Stimulated activated naive CD8-positive, alpha-beta T cell treated with anti-CD3 and anti-CD28 coated beads, Interleukin-15, amount 100 ng/mL, for 72 hours (primary cell): Measurements from ENCODE around the gene LBH.
A peak's percentile ranks its signal among the peaks of the same experiment; 100 is the strongest.

Source experiments
- ATAC-seq: fragments of 150-1000 bp; cut with Tn5 transposase; 2 replicates; pipeline ENCODE4 v1.10.0; 2021; ENCODE audit warnings: mild to moderate bottlenecking, moderate library complexity
- DNase-seq, 2 donors: peaks; one replicate each; pipeline ENCODE4 v3.0.0; 2021 to 2022
- H3K27ac Mint-ChIP-seq, 2 donors: one replicate each; pipeline ENCODE4 v1.8.0; 2022; ENCODE audit warnings: mild to moderate bottlenecking in 2 of 2, mixed read lengths in 2 of 2, moderate library complexity in 2 of 2
- H3K27me3 Mint-ChIP-seq: one replicate; pipeline ENCODE4 v1.8.0; 2022; ENCODE audit warnings: mixed read lengths
- H3K4me1 Mint-ChIP-seq: one replicate; pipeline ENCODE4 v1.8.0; 2022; ENCODE audit warnings: mild to moderate bottlenecking, mixed read lengths
- H3K4me3 Mint-ChIP-seq, 2 donors: one replicate each; pipeline ENCODE4 v1.8.0; 2022; ENCODE audit warnings: mild to moderate bottlenecking in 2 of 2, mixed read lengths in 2 of 2, moderate library complexity in 1 of 2
- H3K9me3 Mint-ChIP-seq, 2 donors: one replicate each; pipeline ENCODE4 v1.8.0; 2022; ENCODE audit warnings: mixed read lengths in 2 of 2

Gene LBH

DNA sequence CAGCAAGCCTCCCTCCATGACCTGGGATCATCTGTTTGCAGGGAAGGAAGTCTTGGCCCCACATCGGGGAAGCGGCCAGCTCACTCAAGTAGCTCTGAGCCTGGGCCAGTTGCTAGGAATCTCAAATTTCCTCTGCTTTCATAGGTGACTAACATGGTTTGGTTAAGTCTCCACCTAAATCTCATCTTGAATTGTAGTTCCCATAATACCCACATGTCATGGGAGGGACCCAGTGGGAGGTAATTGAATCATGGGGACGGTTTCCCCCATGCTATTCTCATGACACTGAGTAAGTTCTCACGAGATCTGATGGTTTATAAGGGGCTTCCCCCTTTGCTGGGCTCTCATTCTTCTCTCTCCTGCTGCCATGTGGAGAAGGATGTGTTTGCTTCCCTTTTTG lies 75.2 kb downstream of the LBH start:
- H3K4me1 Mint-ChIP-seq = peaks cover 45% of the 10 kb centered on the region
- ATAC-seq = no peak
- H3K9me3 Mint-ChIP-seq = peaks cover 6 to 9% of the 10 kb centered on the region in 2 donors
- peak overlapping the region in 1 of 2 donors; percentile 63 for H3K27ac Mint-ChIP-seq
- no peak for DNase-seq
- H3K4me3 Mint-ChIP-seq = no peak overlapping the region
- H3K27me3 Mint-ChIP-seq = no peaks in the 10 kb centered on the region

- ATAC-seq (no peak), DNase-seq (no peak)
- Mint-ChIP-seq H3K27ac (peak overlapping the region in 1 of 2 donors; percentile 40), H3K9me3 (peaks cover 6 to 9% of the 10 kb centered on the region in 2 donors), H3K4me3 (no peak overlapping the region), H3K4me1 (peaks cover 57% of the 10 kb centered on the region), H3K27me3 (no peaks in the 10 kb centered on the region)
Observed at GRCh38 chr2:30308280-30308679, 76.9 kb downstream of the LBH start.
